WI38 (cell line): ENCODE measurements around the gene RASSF4.

Experiments used
- H3K4me3 ChIP-seq: 2 replicates; pipeline ENCODE4 v1.5.1; 2011; ENCODE audit warnings: low read depth, mild to moderate bottlenecking, control low read depth, low read length
- CTCF ChIP-seq: IDR thresholded peaks from 2 replicates; pipeline ENCODE4 v1.5.1; 2012; ENCODE audit warnings: low read depth, mild to moderate bottlenecking, control low read depth, low read length

The RASSF4 gene

GRCh38 chr10:44979281-44980191, 19.9 kb downstream of the RASSF4 start:
- no peak for TF ChIP-seq CTCF
- H3K4me3 ChIP-seq = no peak overlapping the region

- TF ChIP-seq CTCF = no peak
These were observed 20.9 kb downstream of the RASSF4 start for GRCh38 chr10:44980309-44981171.

GRCh38 chr10:44981172-44982113, 21.8 kb downstream of the RASSF4 start:
- no peak for TF ChIP-seq CTCF

More at GRCh38 chr10:44980309-44981171, 20.9 kb downstream of the RASSF4 start:
- H3K4me3 ChIP-seq = no peak overlapping the region

GRCh38 chr10:44982114-44982460, 22.5 kb downstream of the RASSF4 start:
- H3K4me3 ChIP-seq = no peak overlapping the region
- no peak for TF ChIP-seq CTCF

More at GRCh38 chr10:44981172-44982113, 21.8 kb downstream of the RASSF4 start:
- no peak overlapping the region for H3K4me3 ChIP-seq

GRCh38 chr10:44982496-44982895, 22.9 kb downstream of the RASSF4 start:
- no peak for TF ChIP-seq CTCF
- no peak overlapping the region for H3K4me3 ChIP-seq

- TF ChIP-seq CTCF = no peak
- H3K4me3 ChIP-seq = no peak overlapping the region
These were observed 23.7 kb downstream of the RASSF4 start for GRCh38 chr10:44983066-44983894.
